ENCODE results near the gene ZNF536. TPM values are rescaled to one million over a fixed set of nuclear protein-coding genes. Genes with fewer than 3 reads are reported as not detected.

Gene ZNF536
- total RNA-seq, 1 experiment from 2014 or later = 0.05 TPM

DNA sequence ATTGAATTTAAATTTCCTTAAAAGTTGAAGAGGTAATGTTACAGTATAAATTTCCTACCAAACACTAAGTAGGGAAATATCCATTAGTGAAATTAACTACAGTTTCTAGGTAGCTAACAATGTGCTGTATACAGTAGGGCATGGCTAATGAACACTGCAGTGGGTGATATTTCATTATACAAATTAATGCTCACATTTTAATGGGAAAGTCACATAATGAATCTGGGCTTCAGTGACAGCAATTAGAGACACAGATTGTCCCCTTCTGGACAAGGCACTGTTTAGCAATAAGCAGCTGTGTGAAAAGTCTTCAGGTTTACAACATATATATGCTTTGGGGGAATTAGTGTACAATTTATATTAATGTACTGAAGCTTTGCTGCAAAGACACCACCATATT is 169.4 kb downstream of the ZNF536 start:
- Histone ChIP-seq H3K27ac (ENCODE audit: low read length) (no peak overlapping the region), H3K4me1 (ENCODE audit: control insufficient read depth, insufficient read depth, low read length) (no peaks in the 10 kb centered on the region), H3K36me3 (ENCODE audit: control insufficient read depth, insufficient read depth, low read length) (no peaks in the 10 kb centered on the region), H3K9me3 (ENCODE audit: control insufficient read depth, insufficient read depth, low read depth, low read length) (no peaks in the 10 kb centered on the region), H3K27me3 (ENCODE audit: control insufficient read depth, insufficient read depth, low read length) (0 out of 2 replicates have a peak, but pooled peaks cover 4% of the 10 kb centered on the region), H3K4me3 (ENCODE audit: low read depth in 2 of 2, low read length in 2 of 2) (no peak overlapping the region)
- DNase-seq (ENCODE audit: low read depth, low spot score) (no peak), ATAC-seq (no peak)
- ChIA-PET CTCF (no interaction called here), POLR2A (no interaction called here)
- intact Hi-C loops (cut with micrococcal nuclease; ENCODE audit: unreplicated experiment) = no loop called here
- no peak for TF ChIP-seq SIN3A (IDR thresholded peaks at IDR 0.05; ENCODE audit: borderline replicate concordance, insufficient read depth, low read depth, low read length)
- TF ChIP-seq POLR2AphosphoS5 (IDR thresholded peaks at IDR 0.05; ENCODE audit: low read depth, low read length) = no peak
- no peak for TF ChIP-seq REST (IDR thresholded peaks at IDR 0.05; ENCODE audit: insufficient read depth in 1 of 2, low read depth in 2 of 2, low read length in 1 of 2)
- no peak for TF ChIP-seq TCF7L2 (IDR thresholded peaks at IDR 0.05; ENCODE audit: low read depth, low read length)
- TF ChIP-seq, protein P1, sequence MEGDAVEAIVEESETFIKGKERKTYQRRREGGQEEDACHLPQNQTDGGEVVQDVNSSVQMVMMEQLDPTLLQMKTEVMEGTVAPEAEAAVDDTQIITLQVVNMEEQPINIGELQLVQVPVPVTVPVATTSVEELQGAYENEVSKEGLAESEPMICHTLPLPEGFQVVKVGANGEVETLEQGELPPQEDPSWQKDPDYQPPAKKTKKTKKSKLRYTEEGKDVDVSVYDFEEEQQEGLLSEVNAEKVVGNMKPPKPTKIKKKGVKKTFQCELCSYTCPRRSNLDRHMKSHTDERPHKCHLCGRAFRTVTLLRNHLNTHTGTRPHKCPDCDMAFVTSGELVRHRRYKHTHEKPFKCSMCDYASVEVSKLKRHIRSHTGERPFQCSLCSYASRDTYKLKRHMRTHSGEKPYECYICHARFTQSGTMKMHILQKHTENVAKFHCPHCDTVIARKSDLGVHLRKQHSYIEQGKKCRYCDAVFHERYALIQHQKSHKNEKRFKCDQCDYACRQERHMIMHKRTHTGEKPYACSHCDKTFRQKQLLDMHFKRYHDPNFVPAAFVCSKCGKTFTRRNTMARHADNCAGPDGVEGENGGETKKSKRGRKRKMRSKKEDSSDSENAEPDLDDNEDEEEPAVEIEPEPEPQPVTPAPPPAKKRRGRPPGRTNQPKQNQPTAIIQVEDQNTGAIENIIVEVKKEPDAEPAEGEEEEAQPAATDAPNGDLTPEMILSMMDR (IDR thresholded peaks at IDR 0.05) = no peak
- BruUV-seq (replicated peaks) = no TSS peak
- in situ Hi-C loops (cut with HindIII; ENCODE audit: low pct_unique_long_range_greater_than_20kb, low sequenced_read_pairs) = no loop called here

DNA sequence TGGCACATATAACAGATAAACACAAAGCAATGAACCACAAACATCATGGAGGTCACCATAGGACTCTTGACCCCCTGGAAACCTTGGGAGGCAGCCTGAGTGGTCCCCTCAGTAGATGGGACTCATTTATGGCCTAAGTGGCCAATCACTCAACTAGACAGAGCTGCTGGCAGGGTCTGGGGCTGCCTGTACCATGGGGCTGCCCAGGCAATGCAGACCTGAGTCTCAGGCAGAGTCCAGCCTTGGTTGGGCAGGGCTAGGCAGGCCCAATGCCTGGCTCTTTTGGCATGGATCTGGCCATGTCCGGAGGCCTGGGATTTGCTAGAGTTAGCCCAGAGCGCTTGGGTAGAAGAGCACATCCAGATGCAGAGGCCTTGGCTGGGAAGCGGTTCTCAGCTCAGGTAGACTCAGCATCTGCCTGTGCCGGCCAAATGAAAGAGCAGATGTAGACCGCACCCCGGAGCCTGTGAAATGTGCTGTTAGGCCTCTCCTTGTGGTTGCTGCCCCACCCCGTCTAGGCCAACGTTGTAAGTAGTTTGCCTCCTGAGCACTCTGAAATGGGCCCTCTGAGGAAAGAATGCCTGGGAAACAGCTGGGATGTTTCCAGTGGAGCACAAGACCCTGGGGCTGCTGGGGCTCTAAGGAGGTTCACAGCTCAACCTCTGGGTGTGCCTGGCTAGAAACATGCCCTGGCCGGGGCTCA is 171.2 kb downstream of the ZNF536 start:
- ATAC-seq (no peak), DNase-seq (ENCODE audit: low read depth, low spot score) (no peak)
- Histone ChIP-seq H3K4me1 (ENCODE audit: control insufficient read depth, insufficient read depth, low read length) (no peaks in the 10 kb centered on the region), H3K27me3 (ENCODE audit: control insufficient read depth, insufficient read depth, low read length) (peaks cover 8% of the 10 kb centered on the region; the same call in 1 of the 2 replicates), H3K4me3 (ENCODE audit: low read depth in 2 of 2, low read length in 2 of 2) (no peak overlapping the region), H3K36me3 (ENCODE audit: control insufficient read depth, insufficient read depth, low read length) (no peaks in the 10 kb centered on the region), H3K27ac (ENCODE audit: low read length) (no peak overlapping the region), H3K9me3 (ENCODE audit: control insufficient read depth, insufficient read depth, low read depth, low read length) (no peaks in the 10 kb centered on the region)
- TF ChIP-seq POLR2AphosphoS5 (IDR thresholded peaks at IDR 0.05; ENCODE audit: low read depth, low read length) = no peak
- no peak for TF ChIP-seq REST (IDR thresholded peaks at IDR 0.05; ENCODE audit: insufficient read depth in 1 of 2, low read depth in 2 of 2, low read length in 1 of 2)
- TF ChIP-seq, protein P1 (IDR thresholded peaks at IDR 0.05) = no peak
- no peak for TF ChIP-seq SIN3A (IDR thresholded peaks at IDR 0.05; ENCODE audit: borderline replicate concordance, insufficient read depth, low read depth, low read length)
- no peak for TF ChIP-seq TCF7L2 (IDR thresholded peaks at IDR 0.05; ENCODE audit: low read depth, low read length)
- CTCF ChIA-PET = no interaction called here
- no TSS peak for BruUV-seq (replicated peaks)
- in situ Hi-C loops (cut with HindIII; ENCODE audit: low pct_unique_long_range_greater_than_20kb, low sequenced_read_pairs) (no loop called here), intact Hi-C loops (cut with micrococcal nuclease; ENCODE audit: unreplicated experiment) (no loop called here)
- POLR2A ChIA-PET = no interaction called here
